Right renal pelvis (tissue), 4 donors: Measurements from ENCODE around the gene C1orf167. TPM values are rescaled to one million over a fixed set of nuclear protein-coding genes. Genes with fewer than 3 reads are reported as not detected.

Source experiments
- DNase-seq, 4 donors: peaks; one replicate each; pipeline ENCODE4 v3.0.0-alpha.2; 2013; ENCODE audit warnings: low read depth in 4 of 4, low spot score in 3 of 4, missing footprints in 1 of 4
- polyA plus RNA-seq, 4 donors: library from polyadenylated mRNA; unstranded; fragments of 120-200 nt; gene quantifications; one replicate each; pipeline ENCODE4 v1.2.1, GENCODE V29; 2013; ENCODE audit not compliant: insufficient read length in 4 of 4

The C1orf167 gene, protein sequence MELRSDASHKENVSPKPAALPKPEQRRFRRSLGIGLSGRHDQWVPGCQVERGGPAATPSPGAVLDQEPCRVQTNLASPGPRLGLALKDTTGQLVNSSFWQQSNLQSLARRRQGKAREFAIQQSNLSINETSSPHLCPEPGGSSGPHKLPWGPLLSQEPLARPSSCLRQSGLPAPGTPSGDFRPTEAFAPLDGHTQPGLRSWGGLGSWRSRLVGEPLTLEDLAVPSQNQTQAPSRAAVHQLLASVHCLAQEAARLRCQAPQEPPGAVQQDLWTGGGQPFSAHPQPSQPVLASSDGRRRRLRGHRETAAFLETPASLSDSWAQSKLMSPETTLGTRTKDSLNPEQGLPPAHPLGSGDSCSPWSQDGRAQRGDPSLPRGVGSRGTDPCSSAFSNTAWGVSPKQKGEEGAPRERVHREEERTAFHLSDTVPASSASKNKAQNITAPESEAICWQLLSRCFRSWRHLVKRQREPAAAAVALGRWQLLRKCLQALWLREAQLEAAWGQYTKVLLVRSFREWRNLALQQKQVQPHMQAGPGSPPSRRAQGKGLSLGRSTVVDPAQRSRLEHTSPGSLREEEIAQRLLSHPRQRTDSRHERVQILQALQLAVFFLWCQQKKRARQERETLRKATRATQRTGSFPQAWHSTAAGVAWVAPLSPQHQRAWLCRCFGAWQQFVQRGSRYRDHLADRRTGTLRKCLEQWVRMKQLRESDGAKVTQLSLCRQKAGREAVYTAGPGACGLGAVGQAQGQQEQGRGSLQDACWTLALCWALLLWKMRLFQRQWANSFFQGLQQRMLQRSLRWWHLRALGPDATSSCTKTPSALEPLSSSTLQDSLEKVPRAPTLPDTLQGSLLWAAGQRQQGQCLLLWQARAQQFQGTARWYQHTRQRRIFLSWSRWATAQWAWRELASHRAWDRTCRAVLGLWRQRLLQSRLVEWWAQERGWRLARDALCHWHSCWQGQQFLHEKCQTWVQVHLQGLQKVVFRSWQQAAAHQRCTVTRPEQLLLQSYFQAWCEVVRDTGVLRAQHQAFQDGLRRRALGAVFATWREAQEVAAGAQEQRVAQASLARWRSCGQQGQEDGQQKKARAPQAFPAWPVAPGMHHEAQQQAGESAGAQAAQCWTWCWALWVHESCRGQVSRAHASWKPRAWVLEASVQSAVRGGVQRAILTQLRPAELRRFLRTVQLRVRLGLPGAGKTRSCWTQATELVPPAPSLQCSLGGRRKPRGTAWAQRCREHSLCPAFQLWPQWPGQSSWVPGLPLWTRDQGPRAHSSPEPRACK (N-terminal part only)
- polyA plus RNA-seq, result under 1 TPM in 3 of 4 donors, not detected in 1; 0.27 to 0.65 (median 0.37) TPM

DNA sequence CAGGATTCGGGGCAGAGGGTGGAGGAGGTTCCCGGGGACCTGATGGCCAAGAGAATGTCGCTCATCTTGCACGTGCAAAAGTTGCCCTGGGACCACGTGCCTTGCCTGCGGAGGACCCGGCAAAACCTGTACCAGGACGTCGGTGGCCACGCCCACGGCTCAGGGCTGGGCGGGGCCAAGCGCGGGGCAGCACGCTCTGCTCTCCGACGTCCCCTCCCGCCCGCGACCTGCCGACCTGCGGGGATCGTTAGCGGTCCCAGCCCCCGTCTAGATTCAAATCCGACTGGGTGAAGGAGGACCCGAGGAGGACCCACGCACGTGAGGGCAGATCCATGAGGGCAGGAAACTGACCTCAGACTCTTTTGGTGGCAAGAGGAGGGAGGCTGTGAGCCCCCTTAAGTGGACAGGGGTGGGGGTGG, at the start of gene C1orf167:
C1orf167 (plus strand) TSS at position 206 of the 419 bp plus-strand sequence. CDS start 2,208 bp downstream, outside the sequence.
- DNase-seq, result no peak

DNA sequence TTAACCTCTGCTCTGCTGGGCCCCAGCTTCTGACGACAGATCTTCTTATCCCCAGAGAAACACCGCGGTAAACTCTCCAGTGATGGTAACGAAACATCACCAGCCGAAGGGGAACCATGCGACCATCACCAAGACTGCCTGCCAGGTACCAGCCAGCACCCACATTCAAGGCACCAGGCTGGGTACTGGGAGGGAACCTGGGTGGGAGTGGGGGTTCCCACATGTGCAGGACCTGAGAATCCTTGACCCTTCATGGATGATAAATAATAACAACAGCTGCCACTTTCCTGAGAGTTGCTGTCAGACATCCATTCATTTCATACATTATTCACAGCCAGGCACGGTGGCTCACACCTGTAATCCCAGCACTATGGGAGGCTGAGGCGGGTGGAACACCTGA, 49.7 kb upstream of the C1orf167 start:
- DNase-seq, result no peak

DNA sequence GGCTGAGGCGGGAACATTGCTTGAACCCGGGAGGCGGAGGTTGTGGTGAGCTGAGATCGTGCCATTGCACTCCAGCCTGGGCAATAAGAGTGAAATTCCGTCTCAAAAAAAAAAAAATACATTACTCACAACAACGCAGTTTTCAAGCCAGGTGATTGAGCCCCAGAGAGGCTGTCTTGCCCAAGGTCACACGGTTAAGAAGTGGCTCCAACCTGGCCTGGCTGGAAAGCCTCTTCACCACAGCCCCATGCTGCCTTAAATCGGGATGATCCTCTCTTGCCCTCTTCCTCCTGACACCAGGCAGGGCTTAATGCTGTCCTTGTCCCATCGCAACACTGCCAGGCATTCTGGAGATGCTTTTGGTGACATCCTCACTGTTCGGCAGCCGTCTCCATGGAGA, 48.9 kb upstream of the C1orf167 start:
- no peak for DNase-seq

DNA sequence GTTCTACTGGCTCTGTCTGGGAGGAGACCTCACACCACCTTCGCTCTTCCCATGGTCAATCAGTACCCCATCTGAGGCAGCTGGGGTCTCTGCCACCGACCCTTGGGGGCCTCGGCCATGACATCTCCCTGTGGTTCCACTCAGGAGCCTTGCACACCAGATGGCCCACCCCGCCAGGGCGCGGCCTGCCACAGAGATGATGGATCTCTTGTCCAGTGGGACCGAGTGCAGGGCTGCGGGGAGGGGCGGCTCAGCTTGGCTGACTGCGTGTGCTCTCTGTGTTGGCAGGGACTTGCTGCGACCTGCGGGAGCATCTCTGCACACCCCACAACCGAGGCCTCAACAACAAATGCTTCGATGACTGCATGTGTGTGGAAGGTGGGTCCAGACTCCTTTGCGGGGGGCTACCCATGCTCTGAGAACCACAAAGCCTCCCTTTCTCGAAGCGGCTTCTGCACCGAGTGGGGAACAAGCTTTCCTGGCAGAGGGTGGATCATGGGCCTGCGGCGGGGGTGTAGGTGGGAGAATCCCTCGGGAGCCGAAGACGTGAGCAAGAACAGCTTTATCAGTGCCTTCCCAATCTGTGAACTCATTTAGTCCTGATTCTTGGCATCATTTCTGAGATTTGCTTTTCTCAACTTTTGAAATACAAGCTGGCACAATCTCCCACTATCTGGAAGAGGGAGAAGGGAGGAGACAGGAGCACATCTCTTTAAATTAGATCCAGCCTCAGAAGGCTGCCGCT, 47.0 kb upstream of the C1orf167 start:
- DNase-seq, result no peak

DNA sequence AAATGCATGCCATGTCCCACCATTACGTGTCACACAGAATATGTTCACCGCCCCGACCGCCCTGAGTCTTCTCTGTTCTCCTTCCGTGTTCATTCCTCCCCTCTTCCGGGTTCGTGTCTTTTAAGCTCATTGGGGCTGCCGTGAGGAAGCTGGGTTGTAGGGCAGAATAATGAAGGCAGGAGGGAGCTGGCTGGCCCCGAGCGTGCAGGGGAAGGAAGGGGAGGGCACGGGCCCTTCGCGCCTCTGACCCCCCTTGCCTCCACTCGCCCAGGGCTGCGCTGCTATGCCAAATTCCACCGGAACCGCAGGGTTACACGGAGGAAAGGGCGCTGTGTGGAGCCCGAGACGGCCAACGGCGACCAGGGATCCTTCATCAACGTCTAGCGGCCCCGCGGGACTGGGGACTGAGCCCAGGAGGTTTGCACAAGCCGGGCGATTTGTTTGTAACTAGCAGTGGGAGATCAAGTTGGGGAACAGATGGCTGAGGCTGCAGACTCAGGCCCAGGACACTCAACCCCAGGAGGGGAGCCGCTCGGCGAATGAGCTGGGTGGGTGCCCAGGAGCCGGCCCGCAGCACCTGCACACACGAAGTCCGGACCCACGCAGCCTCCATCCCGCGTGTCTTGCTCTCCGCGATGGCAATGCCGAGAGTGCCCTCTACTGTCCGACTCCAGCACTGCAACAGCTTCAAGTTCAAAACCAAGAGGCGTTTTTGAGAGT, 42.5 kb upstream of the C1orf167 start:
- DNase-seq, result no peak

DNA sequence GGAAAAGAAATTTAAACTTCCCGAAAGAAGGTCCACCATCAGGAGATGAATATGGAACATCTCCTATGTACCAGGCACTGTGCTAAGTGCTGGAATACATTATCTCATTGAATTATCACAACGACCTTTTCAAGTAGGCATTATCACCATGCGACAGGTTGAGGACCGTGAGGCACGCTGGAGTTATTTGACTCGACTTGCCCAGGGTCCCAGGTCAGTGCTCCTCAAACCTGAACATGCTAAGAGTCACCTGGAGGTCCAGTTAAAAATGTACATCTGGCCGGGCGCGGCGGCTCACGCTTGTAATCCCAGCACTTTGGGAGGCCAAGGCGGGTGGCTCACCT, 42.0 kb upstream of the C1orf167 start:
- no peak for DNase-seq

DNA sequence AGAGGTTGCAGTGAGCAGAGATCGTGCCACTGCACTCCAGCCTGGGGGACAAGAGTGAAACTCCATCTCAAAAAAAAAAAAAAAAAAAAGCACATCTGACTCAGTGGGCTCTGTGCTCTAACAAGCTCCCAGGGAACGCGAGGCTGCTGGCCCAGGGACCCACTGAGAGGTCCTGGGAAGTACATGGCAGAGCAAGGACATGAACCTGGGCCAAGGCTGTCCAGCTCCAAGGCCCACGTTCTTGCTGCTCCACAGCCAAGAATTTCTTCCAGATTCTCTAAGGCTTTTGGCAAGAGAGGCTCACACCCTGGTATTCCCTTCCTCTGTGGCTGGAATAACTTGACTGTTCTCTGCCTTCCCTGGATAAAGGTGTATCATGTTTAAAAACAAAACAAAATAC, 41.5 kb upstream of the C1orf167 start:
- DNase-seq, result no peak

- DNase-seq, result no peak
Measured at GRCh38 chr1:11721311-11721710, 40.7 kb upstream of the C1orf167 start.

GRCh38 chr1:11722538-11722937, 39.5 kb upstream of the C1orf167 start:
- no peak for DNase-seq

GRCh38 chr1:11725616-11726015, 36.4 kb upstream of the C1orf167 start:
- DNase-seq, result no peak

GRCh38 chr1:11727119-11727518, 34.9 kb upstream of the C1orf167 start:
- no peak for DNase-seq

GRCh38 chr1:11728126-11728806, 33.7 kb upstream of the C1orf167 start:
- DNase-seq, result no peak

DNA sequence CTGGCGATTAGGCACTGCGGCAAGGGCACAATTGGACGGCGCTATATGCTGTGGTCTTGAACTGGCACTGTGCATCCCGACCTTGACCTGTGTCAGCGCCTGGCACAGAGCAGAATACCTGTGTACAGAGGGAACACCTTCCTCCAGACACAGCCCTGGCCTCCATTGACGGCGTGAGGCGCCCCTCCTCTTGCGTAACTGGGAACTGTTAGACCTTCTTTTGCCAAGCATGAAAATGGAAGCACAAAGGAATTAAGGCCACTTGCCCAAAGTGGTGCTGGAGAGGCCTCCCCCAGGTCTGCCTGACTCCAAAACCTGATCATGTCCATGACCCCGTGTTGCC, 32.9 kb upstream of the C1orf167 start:
- no peak for DNase-seq

DNA sequence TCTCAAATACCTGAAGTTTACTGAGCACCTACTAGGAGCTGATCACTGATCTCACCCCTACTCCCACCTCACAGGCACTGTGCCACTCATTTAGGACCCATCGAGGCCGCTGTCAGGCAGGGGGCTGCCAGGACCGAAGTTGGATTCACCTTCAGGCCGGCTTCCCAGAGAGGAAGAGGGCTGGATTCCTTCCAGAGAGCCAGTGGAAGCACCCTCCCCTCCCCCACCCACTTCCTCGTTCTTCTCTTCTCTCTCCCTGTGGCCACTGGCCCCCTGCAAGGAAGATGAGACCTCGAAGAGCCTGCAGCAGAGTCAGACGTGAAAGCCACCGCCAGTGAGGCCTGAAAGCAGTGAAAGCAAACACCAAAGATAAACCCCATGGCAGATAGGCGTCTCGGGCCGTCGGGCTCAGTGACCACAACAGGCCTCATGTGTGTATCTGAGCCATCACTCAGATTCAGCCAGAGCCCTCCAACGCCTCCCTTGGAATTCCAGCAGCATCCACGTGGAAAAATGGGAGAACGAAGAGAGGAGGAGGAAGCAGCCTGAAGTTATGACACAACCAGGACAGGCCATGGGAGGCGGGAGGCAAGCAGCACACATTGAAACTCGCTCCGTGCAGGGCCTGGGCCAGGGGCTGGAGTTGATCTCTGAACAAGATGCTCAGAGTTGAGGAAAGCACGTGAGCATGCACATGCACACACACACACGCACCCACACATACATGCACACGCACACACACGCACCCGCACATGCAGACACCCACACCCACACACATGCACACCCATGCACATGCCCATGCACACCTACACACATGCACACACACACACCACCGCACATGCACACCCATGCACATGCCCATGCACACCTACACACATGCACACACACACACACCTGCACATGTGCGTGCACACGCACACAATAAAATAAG, 32.2 kb upstream of the C1orf167 start:
- no peak for DNase-seq

DNA sequence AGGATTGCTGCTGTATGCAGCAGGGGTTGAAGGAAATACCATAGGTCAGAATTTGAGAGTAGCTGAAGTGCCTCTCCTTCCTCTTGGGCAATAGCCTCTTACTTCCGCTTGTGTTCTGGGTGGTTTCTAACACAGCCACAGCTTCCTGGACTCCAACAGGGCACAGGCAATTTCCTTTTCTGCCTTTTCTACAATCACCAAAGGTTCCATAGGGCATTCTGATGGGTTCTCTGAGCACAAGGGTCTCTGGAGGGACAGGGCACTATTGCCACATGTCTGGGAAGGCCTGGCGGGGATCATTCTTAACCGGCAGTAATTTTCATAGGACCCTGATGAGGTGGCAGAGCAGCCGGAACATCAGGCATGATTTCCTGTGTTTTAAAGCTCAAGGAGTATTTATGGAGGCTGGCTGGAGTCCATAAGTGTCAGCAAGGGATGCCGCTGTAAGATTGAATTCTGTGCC, 31.5 kb upstream of the C1orf167 start:
- DNase-seq, result no peak

DNA sequence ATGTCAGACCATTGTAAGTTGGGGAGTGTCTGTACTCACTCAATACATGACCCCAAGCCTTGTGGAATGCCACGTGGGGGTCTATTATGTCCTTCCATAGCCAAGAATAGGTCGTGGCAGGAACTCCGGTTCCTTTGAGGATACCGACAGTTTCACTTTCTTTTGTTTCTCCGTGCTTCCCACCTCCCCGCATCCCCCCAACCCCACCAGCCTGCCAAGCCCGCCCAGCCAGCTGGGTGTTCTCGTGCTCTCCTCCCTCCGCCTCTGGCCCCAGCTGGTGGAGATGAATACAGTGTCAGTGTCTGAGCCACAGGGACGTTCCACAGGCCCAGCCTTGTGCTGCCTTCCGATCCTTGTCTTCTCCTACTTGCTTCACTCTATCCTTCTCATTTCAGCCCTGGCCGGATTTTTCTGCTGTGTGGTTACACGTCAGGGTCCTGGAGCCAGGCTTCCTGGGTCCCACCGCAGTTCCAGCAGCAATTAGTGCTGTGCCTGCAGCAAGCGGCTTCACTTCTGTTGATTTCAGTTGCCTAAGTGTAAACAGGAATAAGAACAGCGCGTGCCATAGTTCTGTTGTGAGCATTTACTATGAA, 30.2 kb upstream of the C1orf167 start:
- no peak for DNase-seq

DNA sequence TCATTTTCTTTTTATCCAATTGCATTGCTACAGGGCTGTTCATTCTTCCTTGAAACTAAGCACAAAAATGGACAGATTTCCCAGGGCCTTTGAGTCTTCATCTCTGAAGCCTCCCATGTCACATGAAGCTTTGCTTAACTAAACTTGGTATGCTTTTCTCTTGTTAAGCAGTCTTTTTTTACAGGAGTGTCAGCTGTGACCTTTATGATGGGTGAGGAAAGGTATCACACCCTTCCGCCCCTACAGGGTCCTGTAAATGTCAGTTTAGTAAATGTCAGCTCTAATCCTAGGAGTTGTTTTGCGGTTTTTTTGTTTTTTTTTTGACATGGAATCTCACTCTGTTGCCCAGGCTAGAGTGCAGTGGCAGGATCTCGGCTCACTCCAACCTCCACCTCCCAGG, 28.7 kb upstream of the C1orf167 start:
- DNase-seq, result no peak

DNA sequence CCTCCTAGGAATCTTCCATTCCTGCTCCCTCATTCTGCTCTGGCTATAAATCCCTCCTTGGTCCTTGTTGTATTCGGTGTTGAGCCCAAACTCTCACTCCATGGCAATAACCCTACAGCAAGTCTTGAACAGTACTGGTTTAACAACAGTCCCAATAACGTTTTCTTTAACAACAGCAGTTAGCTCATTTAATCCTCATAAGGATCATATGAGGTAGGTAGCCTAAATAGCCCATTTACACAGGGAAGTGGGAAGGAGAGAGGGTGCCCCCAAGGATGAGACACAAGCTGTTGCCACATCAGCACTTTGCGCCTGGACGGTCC, 26.5 kb upstream of the C1orf167 start:
- DNase-seq, result no peak
